GM10847 (cell line): Measurements from ENCODE around the gene DCUN1D4.

Experiments
- POLR2A ChIP-seq: IDR thresholded peaks from 2 replicates; pipeline ENCODE4 v1.6.1; 2011; ENCODE audit not compliant: insufficient read length; ENCODE audit errors: extremely low read depth

DCUN1D4 gene

DNA sequence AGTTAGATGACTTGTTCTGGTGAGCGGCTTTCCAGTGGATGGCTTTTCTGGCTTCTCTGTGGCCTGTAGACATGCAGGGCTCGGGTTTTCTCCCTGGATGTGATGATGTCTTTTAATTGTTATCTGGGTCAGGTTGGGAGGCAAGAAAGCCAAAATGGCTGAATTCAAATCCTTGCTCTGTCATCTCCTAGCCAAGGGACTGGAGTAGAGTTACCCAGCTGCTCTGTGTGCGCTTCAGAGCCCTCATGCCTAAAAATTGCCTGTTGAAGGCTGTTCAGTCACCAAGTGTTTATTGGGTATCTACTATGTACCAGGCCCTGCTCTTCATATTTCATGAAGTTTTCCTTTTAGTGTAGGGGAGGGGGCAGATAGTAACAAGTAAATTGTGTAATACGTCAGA lies 7.3 kb downstream of the DCUN1D4 start:
- no peak for TF ChIP-seq POLR2A

DNA sequence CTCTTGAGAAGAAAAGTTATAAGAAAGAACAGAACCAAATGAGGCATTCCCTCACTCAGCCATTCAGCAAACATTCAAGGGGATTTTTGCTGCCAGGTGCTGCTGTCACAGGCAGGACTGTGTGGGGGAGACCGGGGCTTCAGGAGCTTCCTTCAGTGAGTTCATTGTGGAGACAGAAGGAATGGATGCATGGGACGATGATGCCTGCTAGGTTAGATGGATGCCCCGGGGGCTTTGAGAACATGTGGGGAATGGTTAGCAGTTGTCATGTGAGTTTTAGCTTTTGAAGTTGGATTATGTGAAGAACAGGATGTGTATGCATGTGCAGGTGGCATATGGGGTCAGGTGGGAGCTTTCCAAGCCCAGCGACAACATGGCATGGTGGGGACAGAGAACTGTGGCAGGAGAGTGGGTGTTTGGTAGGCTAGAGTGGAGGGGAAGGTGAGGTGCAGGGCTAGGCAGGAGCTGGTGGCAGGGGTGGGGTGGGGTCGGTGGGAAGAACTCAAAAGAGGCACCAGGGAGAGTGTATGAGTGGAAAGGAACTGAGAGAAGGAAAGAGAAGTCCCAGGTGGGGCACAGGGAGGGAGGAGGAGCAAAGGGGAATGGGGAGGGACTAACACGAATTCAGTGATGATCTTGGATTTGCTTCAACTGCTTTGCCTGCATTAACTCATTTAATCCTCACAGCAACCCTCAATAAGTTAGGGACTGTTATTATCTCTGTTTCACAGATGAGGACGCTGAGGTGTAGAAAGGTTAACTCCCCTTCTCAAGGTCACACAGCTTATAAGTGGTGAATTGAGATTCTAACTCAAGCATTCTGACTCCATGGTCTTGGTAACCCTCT lies 8.4 kb downstream of the DCUN1D4 start:
- no peak for TF ChIP-seq POLR2A

DNA sequence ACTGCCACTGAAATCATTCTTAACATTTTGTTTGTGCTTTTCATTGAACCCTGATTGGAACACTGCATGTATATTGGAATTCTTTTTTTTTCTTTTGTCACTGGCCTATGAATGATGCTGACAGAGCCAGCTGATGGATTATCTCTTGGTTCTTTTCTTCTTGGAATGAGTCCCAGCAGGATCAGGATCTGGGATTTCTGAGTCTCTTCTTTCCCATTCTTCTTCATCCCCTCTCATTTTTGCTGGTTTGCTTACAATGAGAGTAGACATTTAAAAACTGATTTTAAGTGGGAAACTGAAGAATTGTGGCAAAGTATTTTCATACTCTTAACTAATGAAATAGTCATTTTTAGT lies 9.0 kb downstream of the DCUN1D4 start:
- TF ChIP-seq POLR2A = no peak

DNA sequence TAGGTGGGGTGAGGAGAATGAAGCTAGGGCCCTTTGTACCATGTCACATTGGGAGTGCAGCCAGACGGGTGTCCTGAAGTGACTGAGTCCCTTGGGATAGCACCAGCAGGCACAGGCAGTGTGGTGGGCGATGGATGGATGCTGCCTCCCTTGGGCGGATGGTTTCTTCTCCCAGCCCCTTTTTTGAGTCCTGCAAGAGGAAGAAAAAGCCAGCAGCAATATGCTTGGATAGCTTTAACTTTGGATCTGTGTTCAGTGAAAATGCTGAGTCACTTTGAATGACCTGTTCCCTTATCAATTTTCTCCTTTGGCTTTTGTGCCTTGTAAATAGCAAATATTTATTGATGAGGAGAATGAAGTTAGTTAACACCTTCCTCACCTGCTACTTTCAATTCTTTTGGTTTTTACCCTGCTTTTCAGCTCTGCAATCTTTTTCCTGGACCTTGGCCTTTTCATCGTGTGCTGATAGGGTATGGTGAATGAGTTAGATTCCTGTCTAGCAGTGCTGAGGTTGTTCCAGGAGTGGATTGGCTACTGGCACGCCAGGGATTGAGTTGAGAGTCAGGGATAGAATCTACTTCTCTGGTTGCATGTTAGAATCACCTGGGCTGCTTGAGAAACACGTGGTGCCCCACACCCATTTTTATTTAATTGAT lies 10.2 kb downstream of the DCUN1D4 start:
- TF ChIP-seq POLR2A = no peak

DNA sequence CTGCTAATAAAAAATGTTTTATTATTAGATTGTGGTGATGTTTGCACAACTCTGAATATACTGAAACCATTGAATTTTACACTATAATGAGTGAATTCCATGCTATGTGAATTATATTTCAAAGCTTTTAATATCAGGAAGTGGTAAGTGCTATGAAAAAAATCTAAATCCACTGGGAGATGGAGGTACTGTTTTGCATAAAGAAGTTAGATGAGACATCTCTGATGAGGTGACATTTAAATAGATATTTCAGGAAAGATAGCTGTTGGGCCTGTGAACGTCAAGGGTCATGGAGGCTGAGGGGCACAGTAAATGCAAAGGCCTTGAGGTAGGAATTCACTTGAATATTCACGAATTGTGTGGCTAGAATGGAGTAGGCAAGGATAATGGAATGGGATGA lies 12.3 kb downstream of the DCUN1D4 start:
- TF ChIP-seq POLR2A = no peak

DNA sequence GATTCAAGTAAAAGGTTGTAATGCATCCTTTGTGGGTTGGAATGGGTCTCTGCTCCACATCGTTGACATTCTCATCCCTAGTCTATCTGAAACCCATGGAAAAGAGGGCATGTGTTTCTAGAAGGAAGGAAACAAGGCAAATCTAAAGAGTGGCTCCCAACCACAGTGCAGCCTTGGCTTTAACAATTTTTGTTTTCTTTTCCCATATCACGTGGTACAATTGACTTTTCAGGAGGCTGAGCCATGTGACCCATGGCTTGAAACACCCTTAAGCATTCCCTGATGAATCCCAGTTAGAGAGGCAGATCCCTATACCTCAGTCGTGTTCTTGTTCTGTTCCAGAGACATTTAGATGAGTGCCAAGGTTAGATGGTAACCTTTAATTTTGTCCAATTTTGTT lies 12.8 kb downstream of the DCUN1D4 start:
- no peak for TF ChIP-seq POLR2A

DNA sequence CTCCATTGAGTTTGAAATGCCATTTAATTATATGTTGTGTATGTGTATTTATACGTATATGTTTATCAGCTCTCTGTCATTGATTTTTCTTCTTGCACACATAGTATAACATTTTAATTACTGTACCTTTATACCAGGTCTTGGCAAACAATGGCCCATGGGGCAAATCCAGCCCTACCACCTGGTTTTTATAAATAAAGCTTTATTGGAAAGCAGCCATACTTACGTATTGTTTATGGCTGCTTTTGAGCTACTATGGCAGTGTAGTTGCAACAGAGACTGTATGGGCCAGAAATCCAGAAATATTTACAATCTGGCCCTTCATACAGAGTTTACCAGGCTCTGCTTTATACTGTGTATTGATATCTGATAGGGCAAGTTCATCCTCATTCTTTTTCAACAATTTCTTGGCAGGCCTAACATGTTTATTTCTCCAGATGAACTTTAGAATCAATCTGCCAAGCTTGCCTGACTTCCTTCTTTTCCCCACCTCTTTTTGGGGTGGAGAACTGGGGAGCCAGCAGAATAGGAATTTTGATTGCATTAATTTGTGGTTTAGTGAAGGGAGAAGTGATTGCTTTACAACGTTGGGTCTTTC lies 15.8 kb downstream of the DCUN1D4 start:
- TF ChIP-seq POLR2A = no peak

DNA sequence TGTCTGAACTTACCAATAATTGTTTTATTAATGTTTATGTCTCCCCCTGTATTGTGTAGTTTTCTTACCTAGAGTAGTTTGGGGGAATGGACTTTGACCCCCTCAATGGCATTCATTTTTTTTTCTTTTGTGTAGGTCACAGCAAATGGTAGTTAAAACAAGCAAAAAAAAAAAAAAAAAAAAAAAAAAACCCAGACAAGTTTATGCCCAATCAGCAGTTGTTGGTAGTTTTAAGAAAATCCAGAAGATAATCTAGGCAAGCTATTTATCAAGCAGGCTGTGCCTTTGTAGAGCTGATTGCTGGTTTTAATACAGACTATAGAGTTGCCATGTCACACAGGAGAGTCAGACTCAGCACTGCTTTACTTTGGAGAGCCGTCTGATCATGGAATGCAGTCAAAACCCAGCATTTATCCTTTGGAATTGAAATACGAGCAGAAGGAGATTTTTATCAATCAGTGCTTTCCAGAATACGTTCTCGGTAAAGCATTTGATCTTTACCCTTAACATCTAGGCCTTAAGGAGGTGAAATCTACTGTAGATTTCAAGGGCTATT lies 16.6 kb downstream of the DCUN1D4 start:
- TF ChIP-seq POLR2A = no peak

DNA sequence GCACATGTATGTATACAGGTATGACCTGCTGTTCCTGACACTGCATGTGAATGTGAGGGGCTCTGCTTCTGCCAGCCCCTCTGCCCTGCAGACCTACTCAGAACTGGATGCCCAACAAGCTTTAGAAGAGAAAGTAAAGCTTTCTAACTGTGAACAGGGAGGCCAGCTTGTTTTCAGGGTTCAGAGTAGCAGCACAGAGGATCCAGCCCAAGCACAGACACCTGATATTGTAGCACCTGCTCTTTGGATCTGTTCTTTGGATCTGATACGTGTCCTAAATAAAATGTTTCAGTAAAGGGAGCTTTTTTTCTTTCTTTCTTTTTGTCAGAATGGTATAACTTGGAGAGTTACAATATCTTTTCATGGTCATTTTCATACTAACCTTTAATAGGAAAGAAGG lies 19.2 kb downstream of the DCUN1D4 start:
- no peak for TF ChIP-seq POLR2A

DNA sequence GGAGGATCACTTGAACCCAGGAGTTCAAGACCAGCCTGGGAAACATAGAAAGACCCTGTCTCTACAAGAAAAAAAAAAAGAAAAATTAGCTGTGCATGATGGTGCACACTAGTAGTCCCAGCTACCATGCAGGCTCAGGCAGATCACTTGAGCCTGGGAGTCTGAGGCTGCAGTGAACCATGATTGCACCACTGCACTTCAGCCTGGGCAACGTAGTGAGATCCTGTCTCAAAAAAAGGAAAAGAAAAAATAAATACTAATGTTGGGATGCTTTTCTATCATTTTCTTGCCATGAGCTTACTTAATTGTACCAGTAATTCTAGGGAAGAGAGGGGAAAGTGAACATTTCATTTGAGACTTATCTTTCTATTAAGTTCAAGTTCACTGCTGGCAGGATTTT lies 19.8 kb downstream of the DCUN1D4 start:
- no peak for TF ChIP-seq POLR2A

DNA sequence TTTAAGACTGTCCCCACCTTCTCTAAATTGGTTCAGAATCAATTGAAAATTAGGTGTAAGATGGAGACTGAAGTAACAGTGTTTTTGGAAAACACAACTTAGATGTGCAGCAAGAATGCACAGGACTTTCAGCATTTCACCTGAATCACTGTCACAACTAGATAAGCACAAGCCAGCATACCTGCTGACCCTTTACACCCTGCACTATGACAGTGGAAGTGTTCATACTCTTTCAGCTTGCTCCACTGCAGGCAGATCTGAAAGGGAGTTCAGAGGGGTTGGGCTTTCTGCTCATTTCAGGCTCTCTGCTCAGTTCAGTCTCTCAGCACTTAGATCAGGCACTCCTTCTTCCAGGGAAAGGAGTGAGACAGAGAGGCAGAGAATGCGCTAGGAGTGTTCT lies 22.8 kb downstream of the DCUN1D4 start:
- no peak for TF ChIP-seq POLR2A

DNA sequence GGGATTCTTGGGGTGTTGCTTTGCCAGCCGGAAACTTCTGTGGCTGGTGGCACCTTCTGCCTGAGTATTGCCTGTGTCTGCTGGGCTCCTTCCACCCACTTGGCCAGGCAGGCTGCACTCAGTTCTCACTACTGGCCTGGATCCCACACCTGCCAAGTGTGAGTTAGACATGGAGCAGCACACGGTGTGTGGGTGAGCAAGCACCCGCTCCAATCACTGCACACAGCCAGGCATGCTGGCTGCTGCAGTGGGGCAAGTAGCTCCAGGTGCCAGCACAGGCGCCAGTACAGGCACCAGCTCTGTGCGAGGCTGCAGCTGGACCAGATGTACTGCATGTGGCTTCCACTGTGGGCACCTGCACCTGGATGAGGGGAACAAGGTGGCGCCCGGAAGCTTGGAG lies 23.9 kb downstream of the DCUN1D4 start:
- TF ChIP-seq POLR2A = no peak

DNA sequence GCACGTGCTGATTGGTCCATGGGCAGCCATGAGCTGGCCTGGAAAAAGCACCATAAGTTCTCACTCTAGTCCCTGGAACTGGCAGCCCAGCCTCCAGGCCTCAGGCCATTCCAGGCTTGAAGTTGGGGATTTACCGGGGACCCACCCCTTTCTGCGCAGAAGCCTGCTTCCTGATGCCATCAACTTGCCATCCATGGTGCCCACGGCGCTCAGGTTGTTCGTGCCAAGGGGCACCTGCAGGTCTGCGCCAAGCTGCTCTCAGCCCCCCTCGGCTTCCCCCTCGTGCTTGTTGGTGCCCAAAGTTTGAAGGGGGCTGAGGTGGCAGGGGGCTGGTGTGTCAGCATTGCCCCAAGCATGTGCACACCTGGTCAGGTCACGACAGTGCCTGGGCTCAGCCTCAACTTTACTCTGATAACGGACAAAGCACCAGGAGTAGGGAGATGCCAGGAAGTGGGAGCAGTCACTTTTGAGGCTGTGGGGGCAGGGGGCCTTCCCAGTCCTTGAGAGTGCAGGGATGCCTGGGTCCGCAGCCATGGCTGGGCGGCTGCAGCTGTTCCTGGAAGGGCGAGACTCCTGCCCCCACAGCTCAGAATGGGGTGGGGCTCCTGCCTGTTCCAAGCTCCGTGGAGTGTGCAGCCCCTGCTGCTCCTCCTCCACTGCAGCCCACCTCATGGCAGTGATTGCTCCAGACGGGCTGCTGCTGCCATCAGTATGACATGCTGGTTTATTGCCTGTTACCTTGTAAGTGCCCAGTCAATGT lies 24.9 kb downstream of the DCUN1D4 start:
- TF ChIP-seq POLR2A = no peak

DNA sequence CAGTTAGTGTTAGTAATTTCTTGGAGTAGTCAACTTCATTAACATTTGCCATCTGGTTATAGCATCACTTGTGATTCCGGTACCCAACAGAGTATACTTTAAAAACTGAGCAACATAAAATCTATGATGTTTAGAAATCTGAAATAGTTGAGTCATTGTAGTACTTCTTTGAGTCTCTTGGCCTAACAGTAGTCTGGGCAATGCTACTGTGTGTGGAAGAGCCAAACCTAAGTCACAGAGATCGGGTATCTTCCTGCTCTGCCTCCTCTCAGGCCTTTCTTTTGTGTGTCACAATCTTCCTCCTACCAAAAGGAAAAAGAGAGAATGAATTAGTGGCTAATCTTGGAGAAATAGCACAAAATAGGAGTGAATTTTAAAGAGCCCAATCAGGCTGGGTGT lies 25.5 kb downstream of the DCUN1D4 start:
- no peak for TF ChIP-seq POLR2A

DNA sequence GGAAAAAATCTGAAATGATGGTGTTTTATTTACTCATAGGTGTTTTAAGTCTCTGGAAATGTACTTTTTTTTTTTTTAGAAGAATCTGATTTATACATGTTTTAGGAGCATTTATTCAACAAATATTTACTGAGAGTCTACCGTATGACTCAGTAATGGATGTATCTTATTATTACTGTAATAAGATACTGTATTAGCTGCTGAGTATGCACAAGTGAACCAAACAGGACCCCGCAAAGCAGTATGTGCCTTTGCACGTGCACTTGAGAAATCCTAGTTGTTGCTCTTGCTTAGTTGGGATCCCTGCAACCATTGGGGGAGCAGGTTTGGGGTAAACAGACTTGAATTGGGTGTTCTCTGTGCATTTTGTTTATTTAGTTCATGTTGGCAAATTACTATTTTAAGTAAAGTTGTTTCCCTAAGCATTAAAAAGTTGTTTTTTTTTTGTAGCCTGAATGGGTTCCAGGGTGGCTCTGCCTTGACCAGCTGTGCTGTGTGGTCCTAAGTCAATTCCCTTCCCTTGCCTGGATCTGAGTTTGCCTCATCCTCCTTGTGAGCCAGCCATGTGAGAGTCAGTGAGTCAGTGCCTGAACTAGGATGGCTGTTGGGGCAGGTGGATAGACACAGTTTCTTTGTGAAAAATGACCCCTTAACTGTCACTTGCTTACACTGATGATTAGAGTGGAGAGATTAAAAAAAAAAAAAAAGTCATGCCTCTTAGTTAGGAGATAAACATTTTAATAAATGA lies 27.7 kb downstream of the DCUN1D4 start:
- no peak for TF ChIP-seq POLR2A
